ENCODE results near the gene NR2F1.

NR2F1 gene

GRCh38 chr5:93591323-93591945 lies 8.4 kb downstream of the NR2F1 start:
- ATAC-seq: no peak

DNA sequence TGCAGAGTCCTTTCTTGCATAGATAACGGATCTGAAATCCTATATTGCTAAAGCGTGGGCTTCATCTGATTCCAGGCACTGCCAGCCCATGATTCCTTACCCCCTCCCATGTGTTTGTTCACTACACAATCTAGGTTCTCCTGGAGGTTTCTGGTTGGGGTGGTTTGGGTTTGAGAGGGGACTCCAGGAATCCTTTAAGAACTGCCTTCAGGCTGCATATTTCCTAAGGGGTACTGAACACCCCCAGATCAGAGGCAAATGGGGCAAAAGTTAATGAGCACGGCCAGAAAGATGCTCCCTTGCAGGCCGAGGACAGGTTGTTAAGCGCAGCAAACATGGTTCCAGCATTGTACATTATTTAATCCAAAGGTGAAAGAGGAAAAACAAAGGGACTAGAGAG lies 9.9 kb downstream of the NR2F1 start:
- no peak for ATAC-seq

- ATAC-seq: no peak
Measured at GRCh38 chr5:93593476-93594131, 10.6 kb downstream of the NR2F1 start.

- no peak for ATAC-seq
Measured at GRCh38 chr5:93594591-93595419, 11.8 kb downstream of the NR2F1 start.

DNA sequence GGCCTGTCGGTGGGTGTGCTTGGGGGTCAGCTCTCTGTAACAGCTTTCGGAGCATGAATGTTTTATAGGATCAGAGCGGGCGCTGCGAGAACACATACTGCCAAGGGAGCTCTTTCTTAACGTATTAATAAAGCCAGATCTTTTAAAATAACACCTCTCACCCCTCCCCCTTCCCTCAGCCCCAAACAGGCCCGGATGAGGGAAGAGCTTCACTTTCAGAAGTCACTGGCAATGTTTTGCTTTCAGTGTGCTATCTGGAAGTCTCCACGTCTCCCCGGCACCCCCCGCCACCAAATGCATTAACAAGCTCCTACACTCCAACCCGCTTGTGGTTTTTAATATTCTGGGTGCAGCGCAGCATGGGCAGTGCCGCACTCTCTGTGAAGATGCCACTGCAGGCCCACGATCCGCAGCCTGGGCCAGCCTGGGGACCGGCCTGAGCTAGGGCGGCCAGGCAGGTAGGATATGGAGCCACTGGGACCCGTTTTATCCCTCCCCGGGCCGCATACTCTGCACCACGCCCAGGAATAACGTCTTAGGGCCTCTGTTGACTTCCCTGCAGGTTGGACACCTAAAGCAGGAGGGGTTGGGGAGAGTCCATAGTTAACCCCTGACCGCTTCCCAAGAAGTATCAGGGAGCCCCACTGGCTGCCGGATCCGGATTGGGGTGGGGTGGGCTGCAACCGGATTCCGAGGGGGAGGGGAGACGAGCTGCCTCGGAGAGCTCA lies 12.6 kb downstream of the NR2F1 start:
- no peak for ATAC-seq

- ATAC-seq: no peak
Measured at GRCh38 chr5:93596310-93596675, 13.3 kb downstream of the NR2F1 start.

- ATAC-seq: peak in 1 of 2 donors; percentile 17
Measured at GRCh38 chr5:93596676-93597490, 13.9 kb downstream of the NR2F1 start.

GRCh38 chr5:93598091-93599000 lies 15.3 kb downstream of the NR2F1 start:
- ATAC-seq: no peak

- ATAC-seq: no peak
Measured at GRCh38 chr5:93599001-93599379, 16.0 kb downstream of the NR2F1 start.

DNA sequence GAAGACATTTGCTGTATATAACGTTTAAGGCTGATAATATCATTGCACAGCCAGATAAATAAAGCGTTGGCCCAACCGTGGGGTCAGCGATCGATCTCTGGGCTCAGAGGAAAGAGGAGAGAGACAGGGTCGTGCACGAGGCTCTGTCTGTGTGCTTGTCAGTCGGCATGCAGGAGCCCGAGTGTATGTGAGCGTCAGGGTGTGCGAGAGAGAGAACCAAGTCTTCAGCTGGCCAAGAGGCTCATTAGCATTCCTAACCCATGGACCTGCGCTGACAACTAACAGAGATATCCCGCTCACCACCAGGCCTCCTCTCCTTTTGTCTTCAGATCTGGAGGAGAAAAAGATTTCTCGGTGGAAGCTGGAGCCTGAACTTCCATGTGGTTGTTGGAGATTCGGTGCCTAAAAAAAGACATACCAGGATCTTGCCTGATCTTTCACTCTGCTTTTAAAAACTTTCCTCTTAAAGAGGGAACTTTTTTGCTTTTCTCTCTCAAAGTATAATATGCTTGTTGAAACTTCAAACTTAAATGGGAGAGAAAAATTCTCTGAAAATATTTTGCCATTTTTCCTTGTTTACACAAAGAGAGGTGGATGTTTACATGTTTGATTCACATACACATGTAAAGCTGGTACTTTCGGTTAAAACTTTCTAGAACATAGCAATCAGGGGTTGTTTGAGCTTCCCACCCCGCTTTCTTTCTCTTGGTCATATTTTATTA lies 16.5 kb downstream of the NR2F1 start:
- ATAC-seq: no peak

DNA sequence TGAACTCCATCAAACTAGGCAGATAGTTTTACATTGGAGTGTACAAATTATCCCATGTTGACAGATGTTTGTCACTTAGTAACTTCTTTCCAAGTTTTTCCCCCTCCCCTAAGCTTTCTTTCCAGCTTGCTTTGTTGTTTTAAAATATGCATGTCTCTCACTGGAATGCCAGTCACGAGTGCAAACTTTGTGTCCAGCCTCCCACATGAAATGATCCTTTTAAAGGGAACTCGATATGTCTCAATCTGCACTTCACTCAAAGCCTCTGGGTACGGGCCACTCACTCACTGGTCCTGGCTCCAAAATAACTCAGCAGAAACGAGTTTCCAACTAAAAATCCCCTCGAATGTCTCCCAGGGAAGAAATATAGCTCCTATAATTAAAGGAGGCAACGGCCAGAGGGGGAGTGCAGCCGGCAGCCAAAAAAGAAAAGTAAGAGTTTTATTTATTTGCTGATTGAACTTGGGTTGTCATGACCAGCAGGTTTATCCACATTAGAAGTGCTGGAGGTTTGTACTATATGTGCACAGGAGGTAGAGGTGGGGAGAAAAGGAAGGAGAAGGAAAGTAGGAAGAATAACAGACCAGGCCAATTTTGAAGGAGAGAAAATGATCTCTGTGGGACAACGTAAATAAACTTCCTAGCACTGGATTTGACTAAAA lies 17.5 kb downstream of the NR2F1 start:
- ATAC-seq: no peak

- no peak for ATAC-seq
Measured at GRCh38 chr5:93601071-93601801, 18.2 kb downstream of the NR2F1 start.

GRCh38 chr5:93601802-93602155 lies 18.8 kb downstream of the NR2F1 start:
- no peak for ATAC-seq

GRCh38 chr5:93602241-93603077 lies 19.4 kb downstream of the NR2F1 start:
- ATAC-seq: no peak

GRCh38 chr5:93603078-93603792 lies 20.2 kb downstream of the NR2F1 start:
- no peak for ATAC-seq

GRCh38 chr5:93603793-93604643 lies 21.0 kb downstream of the NR2F1 start:
- no peak for ATAC-seq
